GM12878 (cell line): ENCODE data around the gene EFHD2. TPM values are rescaled to one million over a fixed set of nuclear protein-coding genes. Genes with fewer than 3 reads are reported as not detected.

ENCODE experiments used
- ATAC-seq: fragments of 200-7000 bp; cut with Tn5 transposase; 3 replicates; pipeline ENCODE4 v1.9.1; 2020; ENCODE audit warnings: mild to moderate bottlenecking, moderate library complexity
- BruUV-seq: library from RNA; stranded (reverse); fragments of 400-500 nt; replicated peaks from 2 replicates; lab custom pipeline; 2021; lab: Mats Ljungman, UMichigan
- CTCF ChIA-PET: fragments of 300-600 bp; sonication (Branson Sonifier 250); formaldehyde crosslinking; extraction: SDS; loops from one replicate; lab custom pipeline; 2021; ENCODE audit warnings: inconsistent platforms; lab: Yijun Ruan, JAX
- POLR2A ChIA-PET: fragments of 350-600 bp; formaldehyde crosslinking; extraction: SDS; loops from one replicate; lab custom pipeline; 2021; ENCODE audit warnings: inconsistent platforms; lab: Charles Lee
- RAD21 ChIA-PET: fragments of 300-600 bp; sonication (Branson Sonifier 250); formaldehyde crosslinking; loops from one replicate; lab custom pipeline; 2023; ENCODE audit warnings: antibody characterized with exemption; ENCODE audit not compliant: unreplicated experiment; lab: Charles Lee
- SMC1A ChIA-PET: fragments of 300-600 bp; sonication (Branson Sonifier 250); formaldehyde crosslinking; loops from one replicate; lab custom pipeline; 2023; ENCODE audit not compliant: unreplicated experiment, uncharacterized antibody; lab: Charles Lee
- DNase-seq: peaks from one replicate; pipeline ENCODE4 v3.0.0-alpha.2; 2011; ENCODE audit warnings: low read depth, low spot score
- FAIRE-seq: peaks from 3 replicates; lab custom pipeline; 2011; peaks lifted over from hg19 to GRCh38; lab: Jason Lieb, UNC
- H2AFZ ChIP-seq: 2 replicates; pipeline ENCODE4 v1.6.0; 2011; ENCODE audit warnings: low read depth, low read length, control low read depth; ENCODE audit not compliant: control insufficient read depth
- H3K27ac ChIP-seq: 2 replicates; pipeline ENCODE4 v1.5.1; 2011; ENCODE audit warnings: control low read depth; ENCODE audit not compliant: control insufficient read depth, insufficient read depth
- H3K27me3 ChIP-seq, 2 experiments: replicated peaks in 1 of 2; 2 replicates each; pipeline versions ENCODE4 v1.6.0 to v1.6.1; 2011; ENCODE audit warnings: low read length in 1 of 2; ENCODE audit not compliant: control insufficient read depth in 2 of 2, insufficient read depth in 2 of 2
- H3K36me3 ChIP-seq, 2 experiments: 2 replicates each; pipeline ENCODE4 v1.5.1; 2011; ENCODE audit warnings: low read length in 1 of 2; ENCODE audit not compliant: control insufficient read depth in 2 of 2, insufficient read depth in 2 of 2
- H3K4me1 ChIP-seq: 2 replicates; pipeline ENCODE4 v1.6.1; 2011; ENCODE audit warnings: mild to moderate bottlenecking, low read length, moderate library complexity, mixed read lengths; ENCODE audit not compliant: control insufficient read depth, insufficient read depth
- H3K4me2 ChIP-seq: 2 replicates; pipeline ENCODE4 v1.6.0; 2011; ENCODE audit warnings: control low read depth; ENCODE audit not compliant: control insufficient read depth, insufficient read depth
- H3K4me3 ChIP-seq: fragments of 200-600 bp; sonication (generic); 2 replicates; pipeline ENCODE4 v1.5.1; 2016
- H3K79me2 ChIP-seq: 2 replicates; pipeline ENCODE4 v1.6.0; 2011; ENCODE audit warnings: low read length; ENCODE audit not compliant: control insufficient read depth, insufficient read depth
- H3K9ac ChIP-seq: 2 replicates; pipeline ENCODE4 v1.8.0; 2011; ENCODE audit warnings: low read length, control low read depth, mixed read lengths; ENCODE audit not compliant: control insufficient read depth, insufficient read depth
- H3K9me3 ChIP-seq: replicated peaks from 3 replicates; pipeline ENCODE4 v1.5.1; 2011; ENCODE audit warnings: mild to moderate bottlenecking, low read length; ENCODE audit not compliant: control insufficient read depth, insufficient read depth
- H4K20me1 ChIP-seq: 2 replicates; pipeline ENCODE4 v1.6.0; 2011; ENCODE audit not compliant: control insufficient read depth, insufficient read depth
- BMI1 ChIP-seq: fragments of 450-650 bp; IDR thresholded peaks from 2 replicates; pipeline ENCODE4 v1.6.1; 2016; ENCODE audit warnings: mild to moderate bottlenecking, moderate library complexity, borderline replicate concordance
- EED ChIP-seq: sonication (generic); IDR thresholded peaks from 2 replicates; pipeline ENCODE4 v1.6.1; 2016; ENCODE audit warnings: antibody characterized with exemption, low read depth
- FOXK2 ChIP-seq: fragments of 450-650 bp; IDR thresholded peaks from 2 replicates; pipeline ENCODE4 v1.6.1; 2017; ENCODE audit warnings: mild to moderate bottlenecking, moderate library complexity
- HDGF ChIP-seq: fragments of 450-650 bp; IDR thresholded peaks from 2 replicates; pipeline ENCODE4 v1.6.1; 2016; ENCODE audit warnings: antibody characterized with exemption
- MXI1 ChIP-seq: fragments of 150-350 bp; IDR thresholded peaks from 2 replicates; pipeline ENCODE4 v1.6.1; 2011; ENCODE audit warnings: low read depth, mild to moderate bottlenecking, inconsistent platforms, low read length, improper control_type of control experiment
- NFXL1 ChIP-seq: fragments of 450-650 bp; IDR thresholded peaks from 2 replicates; pipeline ENCODE4 v1.6.1; 2017; ENCODE audit warnings: antibody characterized with exemption, mild to moderate bottlenecking, borderline replicate concordance
- NRF1 ChIP-seq: conservative IDR thresholded peaks from 2 replicates; pipeline ENCODE4 v1.6.1; 2011; ENCODE audit warnings: mild to moderate bottlenecking, low read depth, low read length, improper control_type of control experiment
- PAX8 ChIP-seq: fragments of 450-650 bp; IDR thresholded peaks from 2 replicates; pipeline ENCODE4 v1.6.1; 2017; ENCODE audit warnings: mild to moderate bottlenecking, moderate library complexity
- PML ChIP-seq: IDR thresholded peaks from 2 replicates; pipeline ENCODE4 v1.6.1; 2012; ENCODE audit warnings: low read length, inconsistent platforms
- RB1 ChIP-seq: fragments of 450-650 bp; formaldehyde crosslinking; IDR thresholded peaks from 2 replicates; pipeline ENCODE4 v1.6.1; 2017; ENCODE audit warnings: mild to moderate bottlenecking, borderline replicate concordance
- TCF12 ChIP-seq: IDR thresholded peaks from 2 replicates; pipeline ENCODE4 v1.6.1; 2011; ENCODE audit warnings: low read depth, mild to moderate bottlenecking, low read length
- YBX1 ChIP-seq: fragments of 450-650 bp; IDR thresholded peaks from 2 replicates; pipeline ENCODE4 v1.6.1; 2016; ENCODE audit warnings: antibody characterized with exemption
- WGBS: methylation state at CpG from one replicate; pipeline ENCODE4 v1.1.6; 2016; ENCODE audit warnings: low lambda C conversion rate; ENCODE audit not compliant: insufficient replicate concordance, insufficient coverage; ENCODE audit errors: missing lambda C conversion rate; 5-methylcytosine and 5-hydroxymethylcytosine counted together
- in situ Hi-C: fragments of 300-500 bp; cut with MboI; formaldehyde crosslinking; loops from 9 replicates; pipeline ENCODE4 v1.14.3; 2018; ENCODE audit warnings: mixed read lengths
- intact Hi-C: fragments of 100-400 bp; cut with micrococcal nuclease; formaldehyde crosslinking; loops from one replicate; pipeline ENCODE4 v1.14.2; 2022; ENCODE audit not compliant: unreplicated experiment
- polyA plus RNA-seq, 11 experiments: library from polyadenylated mRNA; depleted of rRNA in 4 of 11; unstranded in 6 of 11; stranded (reverse) in 5 of 11; fragments of >200 nt; fragmentation: Nextera tagmentation in 4 of 11; fragmentation: Illumina TruSeq in 1 of 11; extraction: Ambion mirVana in 4 of 11; extraction: Trizol in 1 of 11; gene quantifications; 1 replicate in 1 of 11; 2 replicates in 10 of 11; pipeline versions ENCODE4 v1.2.1 to v1.2.3, GENCODE V29; 2011 to 2016; ENCODE audit warnings: inconsistent platforms in 2 of 11, missing spikeins in 2 of 11, low read depth in 1 of 11
- total RNA-seq, 4 experiments: library from RNA; depleted of rRNA in 3 of 4; stranded (reverse); fragments of >200 nt in 3 of 4; fragmentation: Illumina TruSeq in 1 of 4; extraction: Trizol in 1 of 4; gene quantifications; 2 replicates each; pipeline versions ENCODE4 v1.2.1 to v1.2.3, GENCODE V29; 2013 to 2021
- TF ChIP-seq, protein P1 (sequence below): IDR thresholded peaks from 2 replicates; pipeline ENCODE4 v1.6.1; 2012; ENCODE audit warnings: improper control_type of control experiment, low read depth, low read length; ENCODE audit not compliant: insufficient replicate concordance
- TF ChIP-seq, protein P2 (sequence below): fragments of 450-650 bp; IDR thresholded peaks from 2 replicates; pipeline ENCODE4 v1.6.1; 2018; ENCODE audit warnings: borderline replicate concordance, mild to moderate bottlenecking; ENCODE audit not compliant: partially characterized antibody
- TF ChIP-seq, protein P3 (sequence below): IDR thresholded peaks from 2 replicates; pipeline ENCODE4 v1.6.1; 2012; ENCODE audit warnings: low read depth, low read length, improper control_type of control experiment

Gene EFHD2
- total and polyA plus RNA-seq, 10 of the 15 experiments (the other 5 are each of a cell fraction or from before 2014, with no cell fraction given) = 4.0 to 114 (median 66.1) TPM

GRCh38 chr1:15424146-15424667, 14.5 kb downstream of the EFHD2 start:
- CTCF ChIA-PET = interaction anchor here (1.3 to 2.2 kb wide), 2 partner anchors 12 to 100 kb away, joined by 4 to 10 read pairs; no protein-coding TSS in a partner anchor
- Histone ChIP-seq H3K9me3 (no peaks in the 10 kb centered on the region), H3K9ac (no peak overlapping the region), H3K4me2 (no peak overlapping the region), H3K4me1 (no peaks in the 10 kb centered on the region), H3K27ac (no peak overlapping the region), H4K20me1 (peaks cover 4% of the 10 kb centered on the region; the same call in 1 of the 2 replicates), H3K27me3 (no peaks in the 10 kb centered on the region), H3K4me3 (no peak overlapping the region), H3K79me2 (peaks cover 22% of the 10 kb centered on the region), H2AFZ (no peak overlapping the region), H3K36me3 (peaks cover 10 to 20% of the 10 kb centered on the region in 2 experiments; a peak in 3 of 4 replicates)
- in situ Hi-C loops (no loop called here), intact Hi-C loops (no loop called here)
- 90% methylated on average over 13 of the region's 13 CpGs for WGBS
- SMC1A ChIA-PET = no interaction called here
- RAD21 ChIA-PET = no interaction called here
- FAIRE-seq (no peak), DNase-seq (no peak), ATAC-seq (no peak)
- POLR2A ChIA-PET = no interaction called here
- no TSS peak for BruUV-seq
- TF ChIP-seq EED (no peak), PML (no peak), FOXK2 (no peak), NFXL1 (no peak), YBX1 (no peak), PAX8 (no peak), HDGF (no peak), BMI1 (no peak), NRF1 (no peak), MXI1 (no peak), TCF12 (no peak), RB1 (no peak)
- TF ChIP-seq, protein P1, sequence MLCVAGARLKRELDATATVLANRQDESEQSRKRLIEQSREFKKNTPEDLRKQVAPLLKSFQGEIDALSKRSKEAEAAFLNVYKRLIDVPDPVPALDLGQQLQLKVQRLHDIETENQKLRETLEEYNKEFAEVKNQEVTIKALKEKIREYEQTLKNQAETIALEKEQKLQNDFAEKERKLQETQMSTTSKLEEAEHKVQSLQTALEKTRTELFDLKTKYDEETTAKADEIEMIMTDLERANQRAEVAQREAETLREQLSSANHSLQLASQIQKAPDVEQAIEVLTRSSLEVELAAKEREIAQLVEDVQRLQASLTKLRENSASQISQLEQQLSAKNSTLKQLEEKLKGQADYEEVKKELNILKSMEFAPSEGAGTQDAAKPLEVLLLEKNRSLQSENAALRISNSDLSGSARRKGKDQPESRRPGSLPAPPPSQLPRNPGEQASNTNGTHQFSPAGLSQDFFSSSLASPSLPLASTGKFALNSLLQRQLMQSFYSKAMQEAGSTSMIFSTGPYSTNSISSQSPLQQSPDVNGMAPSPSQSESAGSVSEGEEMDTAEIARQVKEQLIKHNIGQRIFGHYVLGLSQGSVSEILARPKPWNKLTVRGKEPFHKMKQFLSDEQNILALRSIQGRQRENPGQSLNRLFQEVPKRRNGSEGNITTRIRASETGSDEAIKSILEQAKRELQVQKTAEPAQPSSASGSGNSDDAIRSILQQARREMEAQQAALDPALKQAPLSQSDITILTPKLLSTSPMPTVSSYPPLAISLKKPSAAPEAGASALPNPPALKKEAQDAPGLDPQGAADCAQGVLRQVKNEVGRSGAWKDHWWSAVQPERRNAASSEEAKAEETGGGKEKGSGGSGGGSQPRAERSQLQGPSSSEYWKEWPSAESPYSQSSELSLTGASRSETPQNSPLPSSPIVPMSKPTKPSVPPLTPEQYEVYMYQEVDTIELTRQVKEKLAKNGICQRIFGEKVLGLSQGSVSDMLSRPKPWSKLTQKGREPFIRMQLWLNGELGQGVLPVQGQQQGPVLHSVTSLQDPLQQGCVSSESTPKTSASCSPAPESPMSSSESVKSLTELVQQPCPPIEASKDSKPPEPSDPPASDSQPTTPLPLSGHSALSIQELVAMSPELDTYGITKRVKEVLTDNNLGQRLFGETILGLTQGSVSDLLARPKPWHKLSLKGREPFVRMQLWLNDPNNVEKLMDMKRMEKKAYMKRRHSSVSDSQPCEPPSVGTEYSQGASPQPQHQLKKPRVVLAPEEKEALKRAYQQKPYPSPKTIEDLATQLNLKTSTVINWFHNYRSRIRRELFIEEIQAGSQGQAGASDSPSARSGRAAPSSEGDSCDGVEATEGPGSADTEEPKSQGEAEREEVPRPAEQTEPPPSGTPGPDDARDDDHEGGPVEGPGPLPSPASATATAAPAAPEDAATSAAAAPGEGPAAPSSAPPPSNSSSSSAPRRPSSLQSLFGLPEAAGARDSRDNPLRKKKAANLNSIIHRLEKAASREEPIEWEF = no peak
- TF ChIP-seq, protein P2, sequence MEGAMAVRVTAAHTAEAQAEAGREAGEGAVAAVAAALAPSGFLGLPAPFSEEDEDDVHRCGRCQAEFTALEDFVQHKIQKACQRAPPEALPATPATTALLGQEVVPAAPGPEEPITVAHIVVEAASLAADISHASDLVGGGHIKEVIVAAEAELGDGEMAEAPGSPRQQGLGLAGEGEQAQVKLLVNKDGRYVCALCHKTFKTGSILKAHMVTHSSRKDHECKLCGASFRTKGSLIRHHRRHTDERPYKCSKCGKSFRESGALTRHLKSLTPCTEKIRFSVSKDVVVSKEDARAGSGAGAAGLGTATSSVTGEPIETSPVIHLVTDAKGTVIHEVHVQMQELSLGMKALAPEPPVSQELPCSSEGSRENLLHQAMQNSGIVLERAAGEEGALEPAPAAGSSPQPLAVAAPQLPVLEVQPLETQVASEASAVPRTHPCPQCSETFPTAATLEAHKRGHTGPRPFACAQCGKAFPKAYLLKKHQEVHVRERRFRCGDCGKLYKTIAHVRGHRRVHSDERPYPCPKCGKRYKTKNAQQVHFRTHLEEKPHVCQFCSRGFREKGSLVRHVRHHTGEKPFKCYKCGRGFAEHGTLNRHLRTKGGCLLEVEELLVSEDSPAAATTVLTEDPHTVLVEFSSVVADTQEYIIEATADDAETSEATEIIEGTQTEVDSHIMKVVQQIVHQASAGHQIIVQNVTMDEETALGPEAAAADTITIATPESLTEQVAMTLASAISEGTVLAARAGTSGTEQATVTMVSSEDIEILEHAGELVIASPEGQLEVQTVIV = no peak
- TF ChIP-seq, protein P3, sequence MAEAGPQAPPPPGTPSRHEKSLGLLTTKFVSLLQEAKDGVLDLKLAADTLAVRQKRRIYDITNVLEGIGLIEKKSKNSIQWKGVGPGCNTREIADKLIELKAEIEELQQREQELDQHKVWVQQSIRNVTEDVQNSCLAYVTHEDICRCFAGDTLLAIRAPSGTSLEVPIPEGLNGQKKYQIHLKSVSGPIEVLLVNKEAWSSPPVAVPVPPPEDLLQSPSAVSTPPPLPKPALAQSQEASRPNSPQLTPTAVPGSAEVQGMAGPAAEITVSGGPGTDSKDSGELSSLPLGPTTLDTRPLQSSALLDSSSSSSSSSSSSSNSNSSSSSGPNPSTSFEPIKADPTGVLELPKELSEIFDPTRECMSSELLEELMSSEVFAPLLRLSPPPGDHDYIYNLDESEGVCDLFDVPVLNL = no peak
